HEK293 (cell line): Measurements from ENCODE around the gene UBA6.

ENCODE experiments used
- CTCF ChIA-PET: fragments of 350-600 bp; formaldehyde crosslinking; extraction: SDS; loops from one replicate; lab custom pipeline; 2021; ENCODE audit warnings: antibody characterized with exemption; lab: Yijun Ruan, JAX
- POLR2A ChIA-PET: fragments of 300-600 bp; formaldehyde crosslinking; extraction: SDS; loops from one replicate; lab custom pipeline; 2020; ENCODE audit warnings: antibody characterized with exemption, inconsistent platforms; lab: Yijun Ruan, JAX
- H3K27ac ChIP-seq: fragments of 200-500 bp; sonication (Bioruptor generic); 2 replicates; pipeline ENCODE4 v1.5.1; 2014; ENCODE audit warnings: low read depth, low read length, control low read depth, inconsistent platforms; ENCODE audit errors: extremely low read depth
- H3K36me3 ChIP-seq, 2 experiments: fragments of 200-500 bp in 1 of 2; sonication (Bioruptor generic) in 1 of 2; 1 replicate in 1 of 2; 2 replicates in 1 of 2; pipeline ENCODE4 v1.5.1; 2014 to 2017; ENCODE audit warnings: inconsistent platforms in 2 of 2, low read length in 2 of 2; ENCODE audit not compliant: control insufficient read depth in 2 of 2, insufficient read depth in 1 of 2
- H3K4me1 ChIP-seq: fragments of 200-500 bp; sonication (Bioruptor generic); 2 replicates; pipeline ENCODE4 v1.5.1; 2014; ENCODE audit warnings: mild to moderate bottlenecking, low read length, inconsistent platforms; ENCODE audit not compliant: control insufficient read depth, insufficient read depth
- H3K4me3 ChIP-seq: 2 replicates; pipeline ENCODE4 v1.5.1; 2011; ENCODE audit warnings: low read depth, mild to moderate bottlenecking, control low read depth, low read length, moderate library complexity
- H3K9me3 ChIP-seq: fragments of 200-500 bp; sonication (Bioruptor generic); 2 replicates; pipeline ENCODE4 v1.5.1; 2014; ENCODE audit warnings: low read depth, low read length, inconsistent platforms; ENCODE audit not compliant: control insufficient read depth, insufficient read depth
- GLIS2 ChIP-seq: fragments of 450-650 bp; formaldehyde crosslinking; IDR thresholded peaks from 2 replicates; pipeline ENCODE4 v1.5.1; 2016; ENCODE audit warnings: missing biosample characterization, missing genetic modification characterization
- HOXD13 ChIP-seq: sonication (generic); formaldehyde crosslinking; IDR thresholded peaks from 2 replicates; pipeline ENCODE4 v1.8.0; 2022; ENCODE audit warnings: missing genetic modification reagents, borderline replicate concordance
- SP2 ChIP-seq: fragments of 450-650 bp; formaldehyde crosslinking; IDR thresholded peaks from 2 replicates; pipeline ENCODE4 v1.5.1; 2016; ENCODE audit warnings: missing biosample characterization, missing genetic modification characterization
- TRIM28 ChIP-seq: IDR thresholded peaks from 2 replicates; pipeline ENCODE4 v1.6.1; 2011; ENCODE audit warnings: low read length, control low read depth, borderline replicate concordance
- ZFP69B ChIP-seq: fragments of 450-650 bp; formaldehyde crosslinking; IDR thresholded peaks from 2 replicates; pipeline ENCODE4 v1.5.1; 2016; ENCODE audit warnings: missing biosample characterization, missing genetic modification characterization
- ZNF114 ChIP-seq: fragments of 450-650 bp; formaldehyde crosslinking; IDR thresholded peaks from 2 replicates; pipeline ENCODE4 v1.5.0; 2017; ENCODE audit warnings: missing biosample characterization, missing genetic modification characterization
- ZNF132 ChIP-seq: fragments of 450-650 bp; formaldehyde crosslinking; IDR thresholded peaks from 2 replicates; pipeline ENCODE4 v1.5.1; 2017; ENCODE audit warnings: missing biosample characterization, missing genetic modification characterization, borderline replicate concordance
- ZNF140 ChIP-seq: fragments of 450-650 bp; formaldehyde crosslinking; IDR thresholded peaks from 2 replicates; pipeline ENCODE4 v1.5.1; 2016; ENCODE audit warnings: missing biosample characterization, missing genetic modification characterization
- ZNF426 ChIP-seq: fragments of 450-650 bp; formaldehyde crosslinking; IDR thresholded peaks from 2 replicates; pipeline ENCODE4 v1.5.1; 2017; ENCODE audit warnings: missing biosample characterization, missing genetic modification characterization, mild to moderate bottlenecking, inconsistent platforms, moderate library complexity
- ZNF521 ChIP-seq: fragments of 450-650 bp; formaldehyde crosslinking; IDR thresholded peaks from 2 replicates; pipeline ENCODE4 v1.5.1; 2017; ENCODE audit warnings: missing biosample characterization, mild to moderate bottlenecking, missing genetic modification characterization
- ZNF530 ChIP-seq: fragments of 450-650 bp; formaldehyde crosslinking; IDR thresholded peaks from 2 replicates; pipeline ENCODE4 v1.5.1; 2016; ENCODE audit warnings: low read depth, missing biosample characterization, missing genetic modification characterization
- ZNF624 ChIP-seq: fragments of 450-650 bp; formaldehyde crosslinking; IDR thresholded peaks from 2 replicates; pipeline ENCODE4 v1.5.1; 2017; ENCODE audit warnings: missing biosample characterization, missing genetic modification characterization
- ZNF707 ChIP-seq: fragments of 450-650 bp; formaldehyde crosslinking; IDR thresholded peaks from 2 replicates; pipeline ENCODE4 v1.5.1; 2016; ENCODE audit warnings: missing biosample characterization, missing genetic modification characterization
- ZNF830 ChIP-seq: fragments of 450-650 bp; IDR thresholded peaks from 2 replicates; pipeline ENCODE4 v1.5.0; 2018; ENCODE audit warnings: missing biosample characterization, missing genetic modification characterization, low read depth, mild to moderate bottlenecking, moderate library complexity
- ZSCAN23 ChIP-seq: fragments of 450-650 bp; formaldehyde crosslinking; IDR thresholded peaks from 2 replicates; pipeline ENCODE4 v1.5.1; 2016; ENCODE audit warnings: missing biosample characterization, missing genetic modification characterization
- TF ChIP-seq, protein P1 (sequence below): fragments of 450-650 bp; formaldehyde crosslinking; IDR thresholded peaks from 2 replicates; pipeline ENCODE4 v1.5.1; 2017; ENCODE audit warnings: missing biosample characterization, missing genetic modification characterization
- TF ChIP-seq, protein P2 (sequence below): fragments of 450-650 bp; formaldehyde crosslinking; IDR thresholded peaks from 2 replicates; pipeline ENCODE4 v1.5.1; 2016; ENCODE audit warnings: missing biosample characterization, missing genetic modification characterization, low read depth
- TF ChIP-seq, protein P3 (sequence below): fragments of 450-650 bp; formaldehyde crosslinking; IDR thresholded peaks from 2 replicates; pipeline ENCODE4 v1.5.1; 2016; ENCODE audit warnings: missing biosample characterization, missing genetic modification characterization
- TF ChIP-seq, protein P4 (sequence below): fragments of 450-650 bp; formaldehyde crosslinking; IDR thresholded peaks from 2 replicates; pipeline ENCODE4 v1.5.1; 2016; ENCODE audit warnings: missing biosample characterization, missing genetic modification characterization

The UBA6 gene

DNA sequence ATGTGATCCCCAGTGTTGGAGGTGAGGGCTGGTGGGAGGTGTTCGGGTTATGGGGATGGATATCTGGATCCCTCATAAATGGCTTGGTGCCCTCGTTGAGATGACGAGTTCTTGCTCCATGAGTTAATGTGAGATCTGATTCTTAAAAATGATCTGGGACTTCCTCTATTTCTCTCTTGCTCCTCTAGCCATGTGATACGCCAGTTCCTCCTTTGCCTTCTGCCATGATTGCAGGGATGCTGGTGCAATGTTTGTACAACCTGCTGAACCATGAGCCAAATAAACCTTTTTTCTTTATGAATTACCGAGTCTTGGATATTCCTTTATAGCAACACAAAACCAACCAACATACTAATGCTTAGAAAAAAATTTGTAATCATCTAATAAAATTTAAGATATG is 85.8 kb downstream of the UBA6 start (continued):
- TF ChIP-seq, protein P1, sequence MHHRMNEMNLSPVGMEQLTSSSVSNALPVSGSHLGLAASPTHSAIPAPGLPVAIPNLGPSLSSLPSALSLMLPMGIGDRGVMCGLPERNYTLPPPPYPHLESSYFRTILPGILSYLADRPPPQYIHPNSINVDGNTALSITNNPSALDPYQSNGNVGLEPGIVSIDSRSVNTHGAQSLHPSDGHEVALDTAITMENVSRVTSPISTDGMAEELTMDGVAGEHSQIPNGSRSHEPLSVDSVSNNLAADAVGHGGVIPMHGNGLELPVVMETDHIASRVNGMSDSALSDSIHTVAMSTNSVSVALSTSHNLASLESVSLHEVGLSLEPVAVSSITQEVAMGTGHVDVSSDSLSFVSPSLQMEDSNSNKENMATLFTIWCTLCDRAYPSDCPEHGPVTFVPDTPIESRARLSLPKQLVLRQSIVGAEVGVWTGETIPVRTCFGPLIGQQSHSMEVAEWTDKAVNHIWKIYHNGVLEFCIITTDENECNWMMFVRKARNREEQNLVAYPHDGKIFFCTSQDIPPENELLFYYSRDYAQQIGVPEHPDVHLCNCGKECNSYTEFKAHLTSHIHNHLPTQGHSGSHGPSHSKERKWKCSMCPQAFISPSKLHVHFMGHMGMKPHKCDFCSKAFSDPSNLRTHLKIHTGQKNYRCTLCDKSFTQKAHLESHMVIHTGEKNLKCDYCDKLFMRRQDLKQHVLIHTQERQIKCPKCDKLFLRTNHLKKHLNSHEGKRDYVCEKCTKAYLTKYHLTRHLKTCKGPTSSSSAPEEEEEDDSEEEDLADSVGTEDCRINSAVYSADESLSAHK (tag by site-specific recombination) = no peak
- TF ChIP-seq ZNF140 (tag by site-specific recombination) (no peak), ZNF830 (tag by site-specific recombination) (no peak)
- TF ChIP-seq, all 188 proteins: peak for 0

DNA sequence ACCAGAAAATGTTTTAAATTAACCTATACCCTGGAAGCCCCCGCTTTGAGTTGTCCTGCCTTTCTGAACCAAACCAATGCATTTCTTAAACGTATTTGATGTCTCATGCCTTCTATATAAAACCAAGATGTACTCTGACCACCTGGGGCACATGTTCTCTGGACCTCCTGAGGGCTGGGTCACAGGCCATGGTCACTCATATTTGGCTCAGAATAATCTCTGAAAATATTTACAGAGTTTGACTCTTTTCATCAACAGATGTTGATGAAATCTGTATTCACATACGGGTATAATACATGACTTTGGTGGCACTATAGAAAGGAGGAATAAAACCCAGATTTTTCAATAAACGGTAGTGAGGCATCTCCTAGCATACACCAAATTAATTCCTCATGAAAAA is 86.8 kb downstream of the UBA6 start:
- Histone ChIP-seq H3K4me1 (no peaks in the 10 kb centered on the region), H3K4me3 (no peak overlapping the region), H3K36me3 (peaks cover 0 to 32% of the 10 kb centered on the region in 2 experiments; a peak in 1 of 3 replicates), H3K9me3 (no peaks in the 10 kb centered on the region), H3K27ac (no peak overlapping the region)
- ChIA-PET CTCF (no interaction called here), POLR2A (no interaction called here)
- TF ChIP-seq HOXD13 (CRISPR knock-in tag) (no peak), ZNF707 (tag by site-specific recombination) (no peak), ZNF530 (tag by site-specific recombination) (no peak), GLIS2 (tag by site-specific recombination) (no peak), ZNF426 (no peak), TRIM28 (no peak), ZNF114 (tag by site-specific recombination) (no peak), SP2 (no peak), ZSCAN23 (tag by site-specific recombination) (no peak), ZNF132 (tag by site-specific recombination) (no peak), ZNF521 (no peak), ZNF624 (tag by site-specific recombination) (no peak), ZFP69B (tag by site-specific recombination) (no peak)
- TF ChIP-seq, protein P2, sequence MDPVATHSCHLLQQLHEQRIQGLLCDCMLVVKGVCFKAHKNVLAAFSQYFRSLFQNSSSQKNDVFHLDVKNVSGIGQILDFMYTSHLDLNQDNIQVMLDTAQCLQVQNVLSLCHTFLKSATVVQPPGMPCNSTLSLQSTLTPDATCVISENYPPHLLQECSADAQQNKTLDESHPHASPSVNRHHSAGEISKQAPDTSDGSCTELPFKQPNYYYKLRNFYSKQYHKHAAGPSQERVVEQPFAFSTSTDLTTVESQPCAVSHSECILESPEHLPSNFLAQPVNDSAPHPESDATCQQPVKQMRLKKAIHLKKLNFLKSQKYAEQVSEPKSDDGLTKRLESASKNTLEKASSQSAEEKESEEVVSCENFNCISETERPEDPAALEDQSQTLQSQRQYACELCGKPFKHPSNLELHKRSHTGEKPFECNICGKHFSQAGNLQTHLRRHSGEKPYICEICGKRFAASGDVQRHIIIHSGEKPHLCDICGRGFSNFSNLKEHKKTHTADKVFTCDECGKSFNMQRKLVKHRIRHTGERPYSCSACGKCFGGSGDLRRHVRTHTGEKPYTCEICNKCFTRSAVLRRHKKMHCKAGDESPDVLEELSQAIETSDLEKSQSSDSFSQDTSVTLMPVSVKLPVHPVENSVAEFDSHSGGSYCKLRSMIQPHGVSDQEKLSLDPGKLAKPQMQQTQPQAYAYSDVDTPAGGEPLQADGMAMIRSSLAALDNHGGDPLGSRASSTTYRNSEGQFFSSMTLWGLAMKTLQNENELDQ (tag by site-specific recombination) = no peak
- TF ChIP-seq, protein P3, sequence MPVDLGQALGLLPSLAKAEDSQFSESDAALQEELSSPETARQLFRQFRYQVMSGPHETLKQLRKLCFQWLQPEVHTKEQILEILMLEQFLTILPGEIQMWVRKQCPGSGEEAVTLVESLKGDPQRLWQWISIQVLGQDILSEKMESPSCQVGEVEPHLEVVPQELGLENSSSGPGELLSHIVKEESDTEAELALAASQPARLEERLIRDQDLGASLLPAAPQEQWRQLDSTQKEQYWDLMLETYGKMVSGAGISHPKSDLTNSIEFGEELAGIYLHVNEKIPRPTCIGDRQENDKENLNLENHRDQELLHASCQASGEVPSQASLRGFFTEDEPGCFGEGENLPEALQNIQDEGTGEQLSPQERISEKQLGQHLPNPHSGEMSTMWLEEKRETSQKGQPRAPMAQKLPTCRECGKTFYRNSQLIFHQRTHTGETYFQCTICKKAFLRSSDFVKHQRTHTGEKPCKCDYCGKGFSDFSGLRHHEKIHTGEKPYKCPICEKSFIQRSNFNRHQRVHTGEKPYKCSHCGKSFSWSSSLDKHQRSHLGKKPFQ = no peak
- TF ChIP-seq, protein P4, sequence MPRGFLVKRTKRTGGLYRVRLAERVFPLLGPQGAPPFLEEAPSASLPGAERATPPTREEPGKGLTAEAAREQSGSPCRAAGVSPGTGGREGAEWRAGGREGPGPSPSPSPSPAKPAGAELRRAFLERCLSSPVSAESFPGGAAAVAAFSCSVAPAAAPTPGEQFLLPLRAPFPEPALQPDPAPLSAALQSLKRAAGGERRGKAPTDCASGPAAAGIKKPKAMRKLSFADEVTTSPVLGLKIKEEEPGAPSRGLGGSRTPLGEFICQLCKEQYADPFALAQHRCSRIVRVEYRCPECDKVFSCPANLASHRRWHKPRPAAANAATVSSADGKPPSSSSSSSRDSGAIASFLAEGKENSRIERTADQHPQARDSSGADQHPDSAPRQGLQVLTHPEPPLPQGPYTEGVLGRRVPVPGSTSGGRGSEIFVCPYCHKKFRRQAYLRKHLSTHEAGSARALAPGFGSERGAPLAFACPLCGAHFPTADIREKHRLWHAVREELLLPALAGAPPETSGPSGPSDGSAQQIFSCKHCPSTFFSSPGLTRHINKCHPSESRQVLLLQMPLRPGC (tag by site-specific recombination) = no peak
